IPS-15b (cell line): ENCODE results near the gene UBL7.

Experiments used
- H3K27me3 ChIP-seq: one replicate; pipeline ENCODE4 v1.6.1; 2013; ENCODE audit warnings: low read length; ENCODE audit not compliant: control insufficient read depth, insufficient read depth
- H3K36me3 ChIP-seq: one replicate; pipeline ENCODE4 v1.6.1; 2013; ENCODE audit warnings: low read length; ENCODE audit not compliant: control insufficient read depth, insufficient read depth
- H3K4me1 ChIP-seq: one replicate; pipeline ENCODE4 v1.6.1; 2013; ENCODE audit warnings: mild to moderate bottlenecking, low read length; ENCODE audit not compliant: control insufficient read depth, insufficient read depth
- H3K4me3 ChIP-seq: one replicate; pipeline ENCODE4 v1.5.1; 2013; ENCODE audit warnings: low read depth, low read length
- H3K9ac ChIP-seq: one replicate; pipeline ENCODE4 v1.6.1; 2013; ENCODE audit warnings: low read depth, mild to moderate bottlenecking, low read length
- H3K9me3 ChIP-seq: one replicate; pipeline ENCODE4 v1.6.1; 2013; ENCODE audit warnings: mild to moderate bottlenecking, low read length; ENCODE audit not compliant: control insufficient read depth, insufficient read depth

The UBL7 gene

GRCh38 chr15:74426404-74427281, 34.3 kb downstream of the UBL7 start:
- no peaks in the 10 kb centered on the region for H3K4me1 ChIP-seq
- H3K9me3 ChIP-seq = no peaks in the 10 kb centered on the region
- no peak overlapping the region for H3K4me3 ChIP-seq
- H3K27me3 ChIP-seq = no peaks in the 10 kb centered on the region
- no peak overlapping the region for H3K9ac ChIP-seq
- H3K36me3 ChIP-seq = peaks cover 3% of the 10 kb centered on the region

DNA sequence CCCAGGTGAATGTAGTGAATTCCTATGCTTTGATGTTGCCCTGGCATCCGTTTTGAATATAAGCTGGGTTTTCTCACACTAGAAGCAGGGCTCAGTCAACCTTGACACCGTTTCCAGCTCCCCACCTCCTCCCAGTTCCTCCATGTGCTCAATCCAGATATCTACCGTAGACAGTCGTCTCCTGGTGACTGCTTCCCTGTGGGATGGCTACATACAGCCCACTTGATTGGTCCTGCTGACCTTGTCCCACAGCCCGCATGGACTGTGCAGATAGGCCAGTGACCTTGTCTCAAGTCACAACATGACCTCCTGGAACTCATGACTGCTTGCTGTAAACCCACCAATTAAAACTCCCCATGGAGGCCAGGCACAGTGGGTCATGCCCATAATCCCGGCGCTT, 35.3 kb downstream of the UBL7 start:
- peaks cover 3% of the 10 kb centered on the region for H3K36me3 ChIP-seq
- no peaks in the 10 kb centered on the region for H3K27me3 ChIP-seq

DNA sequence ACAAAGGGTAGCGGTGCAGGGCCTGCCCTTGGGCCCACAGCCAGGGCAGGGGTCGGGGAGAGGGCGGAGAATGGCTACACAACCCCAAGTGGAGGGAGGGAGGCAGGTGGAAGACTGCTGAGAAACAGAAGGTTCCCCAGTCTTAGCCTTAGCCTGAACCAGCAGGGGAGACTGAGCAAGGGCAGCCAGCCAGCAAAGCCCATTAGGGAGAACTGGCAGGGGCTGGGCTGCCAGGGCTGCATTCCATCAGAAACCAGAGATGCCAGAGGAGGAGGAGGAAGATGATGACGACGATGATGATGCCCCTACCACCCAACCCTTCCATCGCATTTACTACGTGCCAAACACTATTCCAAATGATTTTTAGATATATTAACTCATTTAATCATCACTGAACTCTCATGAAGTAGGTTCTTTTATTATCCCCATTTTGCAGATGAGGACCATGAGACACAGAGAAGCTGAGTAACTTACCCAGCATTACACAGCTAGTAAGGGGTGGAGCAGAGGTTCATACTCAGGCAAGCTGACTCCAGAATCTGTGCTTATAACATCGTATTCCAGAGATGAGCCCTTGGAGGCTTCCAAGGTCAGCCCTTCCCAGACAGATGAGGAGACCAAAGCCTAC, 35.9 kb downstream of the UBL7 start:
- H3K4me1 ChIP-seq = no peaks in the 10 kb centered on the region
- no peaks in the 10 kb centered on the region for H3K9me3 ChIP-seq
- H3K36me3 ChIP-seq = peaks cover 3% of the 10 kb centered on the region
- no peak overlapping the region for H3K9ac ChIP-seq
- H3K27me3 ChIP-seq = no peaks in the 10 kb centered on the region
- no peak overlapping the region for H3K4me3 ChIP-seq

More for the DNA sequence above, 35.3 kb downstream of the UBL7 start:
- no peak overlapping the region for H3K4me3 ChIP-seq
- H3K9me3 ChIP-seq = no peaks in the 10 kb centered on the region
- no peak overlapping the region for H3K9ac ChIP-seq
- H3K4me1 ChIP-seq = no peaks in the 10 kb centered on the region

DNA sequence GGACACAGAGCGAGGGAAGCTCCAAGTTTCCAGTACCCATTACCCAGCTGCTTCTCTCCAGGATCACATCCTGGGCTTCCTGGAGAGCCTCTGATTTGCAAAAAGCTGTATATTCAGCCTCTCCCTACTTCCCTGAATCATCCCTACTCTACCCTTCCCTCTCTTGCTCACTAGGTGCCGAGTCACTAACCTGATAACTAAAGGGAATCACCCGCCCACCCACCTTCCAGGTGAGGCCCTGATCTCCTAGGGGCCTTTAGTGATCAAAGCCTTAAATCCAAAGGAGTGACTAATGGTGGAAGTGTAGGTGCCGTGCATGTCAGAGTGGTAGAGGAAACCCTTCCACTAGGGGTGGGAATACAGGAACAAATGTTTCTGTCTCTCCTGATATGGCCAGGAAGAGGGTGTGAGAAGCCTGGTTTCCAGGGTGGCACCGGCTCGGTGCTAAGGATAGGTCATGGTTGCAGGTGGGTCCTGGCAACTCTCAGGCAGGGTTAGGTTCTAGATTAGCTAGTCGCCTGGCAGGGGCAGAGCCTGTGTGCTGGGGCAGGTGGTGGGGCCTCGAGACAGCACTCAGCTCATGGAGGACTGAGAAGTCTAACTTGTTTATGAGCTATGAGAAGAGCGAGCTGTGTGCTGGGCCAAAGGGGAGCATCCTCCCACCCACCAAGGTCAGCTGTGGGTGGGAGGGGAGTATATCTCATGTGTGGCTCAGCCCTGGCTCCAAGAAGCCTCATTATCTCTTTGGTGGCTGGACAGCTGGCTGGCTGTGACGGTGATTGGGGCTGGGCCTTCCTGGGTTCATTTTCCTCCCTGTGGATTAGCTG, 37.3 kb downstream of the UBL7 start:
- Histone ChIP-seq H3K4me1 (no peaks in the 10 kb centered on the region), H3K9ac (no peak overlapping the region)

GRCh38 chr15:74422652-74423430, 38.1 kb downstream of the UBL7 start:
- Histone ChIP-seq H3K9ac (no peak overlapping the region), H3K36me3 (peaks cover 3% of the 10 kb centered on the region)

More for the DNA sequence above, 37.3 kb downstream of the UBL7 start:
- Histone ChIP-seq H3K9me3 (no peaks in the 10 kb centered on the region), H3K4me3 (no peak overlapping the region), H3K27me3 (no peaks in the 10 kb centered on the region), H3K36me3 (peaks cover 3% of the 10 kb centered on the region)

DNA sequence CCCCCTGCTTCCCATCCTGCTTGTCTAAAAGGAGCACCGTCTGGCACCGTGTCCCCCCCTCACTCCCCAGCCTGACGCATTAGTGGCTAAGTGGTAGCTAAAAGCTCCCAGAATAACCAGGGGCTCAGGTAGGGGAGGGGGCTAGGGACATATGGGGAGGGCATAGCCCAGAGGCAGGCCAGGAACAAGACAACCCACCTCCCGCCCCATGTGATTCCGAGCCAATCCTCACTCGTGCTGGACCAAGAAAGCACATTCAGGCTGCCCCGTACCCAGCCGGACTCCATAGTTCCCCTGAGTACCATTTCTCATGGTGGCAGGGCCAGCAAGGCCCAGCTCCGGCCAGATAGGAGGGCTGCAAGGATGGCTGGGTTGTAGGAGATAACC, 38.7 kb downstream of the UBL7 start:
- H3K9me3 ChIP-seq = no peaks in the 10 kb centered on the region
- no peak overlapping the region for H3K9ac ChIP-seq
- no peak overlapping the region for H3K4me3 ChIP-seq
- no peaks in the 10 kb centered on the region for H3K4me1 ChIP-seq
- peaks cover 3% of the 10 kb centered on the region for H3K36me3 ChIP-seq
- no peaks in the 10 kb centered on the region for H3K27me3 ChIP-seq

More at GRCh38 chr15:74422652-74423430, 38.1 kb downstream of the UBL7 start:
- H3K9me3 ChIP-seq = no peaks in the 10 kb centered on the region
- no peaks in the 10 kb centered on the region for H3K27me3 ChIP-seq
- no peaks in the 10 kb centered on the region for H3K4me1 ChIP-seq
- H3K4me3 ChIP-seq = no peak overlapping the region

GRCh38 chr15:74421302-74422245, 39.4 kb downstream of the UBL7 start:
- Histone ChIP-seq H3K9ac (no peak overlapping the region), H3K36me3 (peaks cover 3% of the 10 kb centered on the region), H3K27me3 (no peaks in the 10 kb centered on the region), H3K9me3 (no peaks in the 10 kb centered on the region), H3K4me1 (no peaks in the 10 kb centered on the region), H3K4me3 (no peak overlapping the region)

- H3K27me3 ChIP-seq = no peaks in the 10 kb centered on the region
- no peaks in the 10 kb centered on the region for H3K9me3 ChIP-seq
- H3K4me1 ChIP-seq = no peaks in the 10 kb centered on the region
- H3K9ac ChIP-seq = no peak overlapping the region
- no peak overlapping the region for H3K4me3 ChIP-seq
- H3K36me3 ChIP-seq = peaks cover 13% of the 10 kb centered on the region
Observed at GRCh38 chr15:74420193-74420905, 40.6 kb downstream of the UBL7 start.

- Histone ChIP-seq H3K4me3 (no peak overlapping the region), H3K27me3 (no peaks in the 10 kb centered on the region), H3K9me3 (no peaks in the 10 kb centered on the region), H3K36me3 (peaks cover 19% of the 10 kb centered on the region), H3K9ac (no peak overlapping the region), H3K4me1 (no peaks in the 10 kb centered on the region)
Observed at GRCh38 chr15:74419432-74419831, 41.5 kb downstream of the UBL7 start.
